ENCODE measurements around the gene C20orf202. TPM values are rescaled to one million over a fixed set of nuclear protein-coding genes. Genes with fewer than 3 reads are reported as not detected.

Gene C20orf202
- total and polyA plus RNA-seq, 10 donors: 0.06 to 2.9 (median 0.31) TPM; not detected in 2

- H3K4me3 ChIP-seq: no peak overlapping the region
- no peaks in the 10 kb centered on the region for H3K9me3 ChIP-seq
- intact Hi-C loops (cut with DNase I; ENCODE audit: low total_unique reads): no loop called here
- no peak overlapping the region for H3K27ac ChIP-seq
- TF ChIP-seq POLR2AphosphoS5 (IDR thresholded peaks at IDR 0.05) (no peak), CTCF (IDR thresholded peaks at IDR 0.05 in 8 of 11, conservative IDR thresholded peaks at IDR 0.05 in 3 of 11) (no peak), POLR2A (IDR thresholded peaks at IDR 0.05) (no peak)
- peaks cover 0 to 44% (median 16%) of the 10 kb centered on the region in 7 donors for H3K27me3 ChIP-seq (replicated peaks in 1 of 7)
- peaks cover 0 to 24% (median 17%) of the 10 kb centered on the region in 6 donors for H3K4me1 ChIP-seq
- DNase-seq: no peak
- WGBS, 5 donors: 84 to 100% (median 100%) methylated on average over 1 of the region's 1 CpG
- H3K36me3 ChIP-seq: no peaks in the 10 kb centered on the region
Observed at GRCh38 chr20:1188347-1188746, 14.9 kb upstream of the C20orf202 start.

- TF ChIP-seq POLR2AphosphoS5 (IDR thresholded peaks at IDR 0.05): no peak
- TF ChIP-seq POLR2A (IDR thresholded peaks at IDR 0.05): no peak
- TF ChIP-seq CTCF (IDR thresholded peaks at IDR 0.05 in 8 of 11, conservative IDR thresholded peaks at IDR 0.05 in 3 of 11): no peak
- H3K36me3 ChIP-seq: no peaks in the 10 kb centered on the region
- H3K9me3 ChIP-seq: no peaks in the 10 kb centered on the region
- no peak for DNase-seq
- H3K4me1 ChIP-seq: peaks cover 0 to 18% (median 13%) of the 10 kb centered on the region in 6 donors
- peaks cover 0 to 30% (median 11%) of the 10 kb centered on the region in 7 donors for H3K27me3 ChIP-seq (replicated peaks in 1 of 7)
- whole genome bisulfite sequencing, 5 donors: 26 to 48% (median 32%) methylated on average over 1 of the region's 1 CpG
- no peak overlapping the region for H3K4me3 ChIP-seq
- intact Hi-C loops (cut with DNase I; ENCODE audit: low total_unique reads): no loop called here
- no peak overlapping the region for H3K27ac ChIP-seq
Observed at GRCh38 chr20:1189827-1190226, 13.4 kb upstream of the C20orf202 start.

- Histone ChIP-seq H3K4me3 (no peak overlapping the region), H3K9me3 (no peaks in the 10 kb centered on the region), H3K27ac (no peak overlapping the region), H3K27me3 (replicated peaks in 1 of 7) (peaks cover 0 to 19% (median 4%) of the 10 kb centered on the region in 7 donors), H3K4me1 (peaks cover 0 to 8% (median 3%) of the 10 kb centered on the region in 6 donors), H3K36me3 (no peaks in the 10 kb centered on the region)
- TF ChIP-seq CTCF (IDR thresholded peaks at IDR 0.05 in 8 of 11, conservative IDR thresholded peaks at IDR 0.05 in 3 of 11) (no peak), POLR2A (IDR thresholded peaks at IDR 0.05) (no peak), POLR2AphosphoS5 (IDR thresholded peaks at IDR 0.05) (no peak)
- WGBS, 5 donors: 70 to 90% (median 86%) methylated on average over 3 of the region's 3 CpGs
- DNase-seq: no peak
- intact Hi-C loops (cut with DNase I; ENCODE audit: low total_unique reads): no loop called here
Observed at GRCh38 chr20:1190847-1191246, 12.4 kb upstream of the C20orf202 start.

- Histone ChIP-seq H3K36me3 (no peaks in the 10 kb centered on the region), H3K27ac (no peak overlapping the region), H3K4me3 (no peak overlapping the region), H3K4me1 (peaks cover 0 to 6% (median 0%) of the 10 kb centered on the region in 6 donors), H3K27me3 (replicated peaks in 1 of 7) (peaks cover 0 to 15% (median 4%) of the 10 kb centered on the region in 7 donors), H3K9me3 (no peaks in the 10 kb centered on the region)
- intact Hi-C loops (cut with DNase I; ENCODE audit: low total_unique reads): no loop called here
- WGBS, 5 donors: 81 to 89% (median 88%) methylated on average over 3 of the region's 3 CpGs
- no peak for TF ChIP-seq POLR2A (IDR thresholded peaks at IDR 0.05)
- no peak for TF ChIP-seq CTCF (IDR thresholded peaks at IDR 0.05 in 8 of 11, conservative IDR thresholded peaks at IDR 0.05 in 3 of 11)
- TF ChIP-seq POLR2AphosphoS5 (IDR thresholded peaks at IDR 0.05): no peak
- no peak for DNase-seq
Observed at GRCh38 chr20:1191299-1191698, 12.0 kb upstream of the C20orf202 start.
